Erythroblast (primary cell): Measurements from ENCODE around the gene MYBPHL.

Experiments
- DNase-seq, 2 experiments: peaks; one replicate each; lab custom pipeline; 2025; lab: John Stamatoyannopoulos, UW
- GATA1 ChIP-seq: IDR thresholded peaks from 2 replicates; pipeline ENCODE4 v1.6.1; 2011; ENCODE audit warnings: low read depth, mild to moderate bottlenecking, control low read depth, low read length, moderate library complexity
- POLR2A ChIP-seq: IDR thresholded peaks from 2 replicates; pipeline ENCODE4 v1.6.1; 2011; ENCODE audit warnings: mild to moderate bottlenecking, low read length

The MYBPHL gene

GRCh38 chr1:109251277-109252166 lies 55.3 kb downstream of the MYBPHL start:
- DNase-seq: no peak
- no peak for TF ChIP-seq POLR2A
- no peak for TF ChIP-seq GATA1

DNA sequence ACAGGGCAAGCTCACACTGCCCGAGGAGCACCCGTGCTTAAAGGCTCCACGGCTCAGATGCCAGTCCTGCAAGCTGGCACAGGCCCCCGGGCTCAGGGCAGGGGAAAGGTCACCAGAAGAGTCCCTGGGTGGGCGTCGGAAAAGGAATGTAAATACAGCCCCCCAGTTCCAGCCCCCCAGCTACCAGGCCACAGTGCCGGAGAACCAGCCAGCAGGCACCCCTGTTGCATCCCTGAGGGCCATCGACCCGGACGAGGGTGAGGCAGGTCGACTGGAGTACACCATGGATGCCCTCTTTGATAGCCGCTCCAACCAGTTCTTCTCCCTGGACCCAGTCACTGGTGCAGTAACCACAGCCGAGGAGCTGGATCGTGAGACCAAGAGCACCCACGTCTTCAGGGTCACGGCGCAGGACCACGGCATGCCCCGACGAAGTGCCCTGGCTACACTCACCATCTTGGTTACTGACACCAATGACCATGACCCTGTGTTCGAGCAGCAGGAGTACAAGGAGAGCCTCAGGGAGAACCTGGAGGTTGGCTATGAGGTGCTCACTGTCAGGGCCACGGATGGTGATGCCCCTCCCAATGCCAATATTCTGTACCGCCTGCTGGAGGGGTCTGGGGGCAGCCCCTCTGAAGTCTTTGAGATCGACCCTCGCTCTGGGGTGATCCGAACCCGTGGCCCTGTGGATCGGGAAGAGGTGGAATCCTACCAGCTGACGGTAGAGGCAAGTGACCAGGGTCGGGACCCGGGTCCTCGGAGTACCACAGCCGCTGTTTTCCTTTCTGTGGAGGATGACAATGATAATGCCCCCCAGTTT lies 56.1 kb downstream of the MYBPHL start:
- TF ChIP-seq POLR2A: no peak
- no peak for DNase-seq

DNA sequence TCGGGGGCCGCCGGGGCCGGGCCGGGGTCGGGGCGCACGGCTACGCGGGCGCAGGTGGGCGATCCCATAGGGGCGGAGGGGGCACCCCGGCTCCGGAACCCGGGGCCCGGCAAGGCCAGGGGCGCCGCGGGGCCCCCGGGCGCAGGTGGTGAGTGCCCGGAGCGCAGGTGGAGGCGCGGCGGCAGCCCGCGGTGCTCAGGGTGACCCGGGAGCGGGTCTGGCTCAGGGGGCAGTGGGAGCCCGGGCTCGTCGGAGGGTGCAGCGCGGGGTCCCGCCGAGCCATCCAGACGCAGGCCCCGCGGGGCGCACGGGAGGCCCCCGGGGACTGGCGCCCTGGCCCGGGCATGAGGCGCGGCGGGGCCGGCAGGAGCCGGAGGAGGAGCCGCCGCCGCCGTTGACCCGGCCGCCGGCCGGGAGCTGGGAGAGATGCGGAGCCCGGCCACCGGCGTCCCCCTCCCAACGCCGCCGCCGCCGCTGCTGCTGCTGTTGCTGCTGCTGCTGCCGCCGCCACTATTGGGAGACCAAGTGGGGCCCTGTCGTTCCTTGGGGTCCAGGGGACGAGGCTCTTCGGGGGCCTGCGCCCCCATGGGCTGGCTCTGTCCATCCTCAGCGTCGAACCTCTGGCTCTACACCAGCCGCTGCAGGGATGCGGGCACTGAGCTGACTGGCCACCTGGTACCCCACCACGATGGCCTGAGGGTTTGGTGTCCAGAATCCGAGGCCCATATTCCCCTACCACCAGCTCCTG lies 57.0 kb downstream of the MYBPHL start:
- no peak for TF ChIP-seq GATA1
- TF ChIP-seq POLR2A: no peak
- peak in 1 of 2 experiments; percentile 38 for DNase-seq

GRCh38 chr1:109248797-109249629 lies 57.8 kb downstream of the MYBPHL start, which contains the start of gene CELSR2:
TSS of gene CELSR2 (plus strand) at chr1:109249539. CDS start at chr1:109250080, 541 bp downstream.
- TF ChIP-seq GATA1 (no peak), POLR2A (no peak)
- peak; percentile 82 to 88 for DNase-seq

DNA sequence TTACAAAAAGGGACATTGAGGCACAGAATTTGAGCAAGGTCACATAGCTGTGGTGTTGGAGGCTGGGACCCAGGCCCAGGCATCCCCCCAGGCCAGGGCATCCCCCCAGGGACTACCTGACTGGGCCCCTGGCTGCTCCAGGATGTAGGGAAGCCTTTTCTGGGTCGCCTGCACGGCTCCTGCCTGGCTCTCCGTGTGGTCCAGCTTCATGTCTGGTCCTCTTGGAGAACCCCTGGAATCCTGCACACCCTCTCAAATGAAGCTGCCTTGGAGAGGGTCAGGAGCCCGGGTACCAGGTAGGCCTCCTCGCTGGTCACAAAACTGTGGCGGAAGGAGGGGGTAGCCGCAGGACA lies 58.4 kb downstream of the MYBPHL start:
- TF ChIP-seq GATA1: no peak
- TF ChIP-seq POLR2A: no peak
- no peak for DNase-seq

DNA sequence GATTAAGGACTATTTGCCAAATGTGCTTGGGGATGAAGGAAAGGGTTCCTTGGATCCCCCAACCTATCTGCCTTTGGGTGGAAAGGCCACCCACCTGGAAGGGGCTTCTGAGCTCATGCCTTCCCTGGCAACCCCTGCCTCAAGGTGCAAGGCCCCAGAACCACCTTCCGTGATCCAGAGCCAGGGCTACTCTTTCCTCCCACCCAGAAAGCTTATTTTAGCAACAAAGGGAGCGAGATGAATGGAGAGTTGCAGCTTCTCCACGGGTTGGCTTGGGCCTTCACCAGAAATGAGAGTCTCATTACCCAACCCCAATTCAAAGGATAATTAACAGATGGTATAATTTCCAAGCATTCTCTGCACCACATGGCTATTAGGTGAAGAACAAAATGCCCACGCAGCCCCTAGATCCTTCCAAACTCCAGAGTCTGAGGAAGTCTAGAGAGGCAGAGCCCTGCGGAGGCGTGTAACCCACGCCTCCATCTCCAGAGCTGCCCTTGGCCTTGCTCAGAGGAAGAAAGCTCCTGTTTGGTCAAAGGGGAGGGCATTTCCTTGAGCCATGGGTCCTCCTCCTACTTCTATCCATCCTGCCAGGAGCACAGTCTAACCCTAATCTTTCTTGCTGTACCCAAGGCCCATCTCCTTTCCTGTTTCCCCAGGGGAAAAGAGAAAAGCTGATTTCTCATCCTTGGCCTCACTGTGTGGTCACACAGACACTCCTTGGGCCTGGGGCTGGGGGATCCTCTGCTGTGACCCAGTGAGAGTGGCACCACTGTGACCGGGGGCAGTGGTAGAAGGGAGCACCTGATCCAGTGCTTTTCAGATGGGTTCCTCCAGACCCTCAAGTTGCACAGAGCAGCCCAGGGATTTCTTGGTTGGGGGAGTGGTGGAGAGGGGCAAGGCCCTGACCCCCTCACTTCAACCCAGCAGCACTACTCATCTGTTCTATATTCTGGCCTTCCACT lies 59.1 kb downstream of the MYBPHL start:
- TF ChIP-seq POLR2A (no peak), GATA1 (no peak)
- DNase-seq: no peak

GRCh38 chr1:109246141-109246551 lies 60.7 kb downstream of the MYBPHL start:
- DNase-seq: no peak
- TF ChIP-seq POLR2A: no peak
- TF ChIP-seq GATA1: no peak

GRCh38 chr1:109243860-109244552 lies 62.8 kb downstream of the MYBPHL start:
- DNase-seq: no peak
- TF ChIP-seq GATA1: no peak

DNA sequence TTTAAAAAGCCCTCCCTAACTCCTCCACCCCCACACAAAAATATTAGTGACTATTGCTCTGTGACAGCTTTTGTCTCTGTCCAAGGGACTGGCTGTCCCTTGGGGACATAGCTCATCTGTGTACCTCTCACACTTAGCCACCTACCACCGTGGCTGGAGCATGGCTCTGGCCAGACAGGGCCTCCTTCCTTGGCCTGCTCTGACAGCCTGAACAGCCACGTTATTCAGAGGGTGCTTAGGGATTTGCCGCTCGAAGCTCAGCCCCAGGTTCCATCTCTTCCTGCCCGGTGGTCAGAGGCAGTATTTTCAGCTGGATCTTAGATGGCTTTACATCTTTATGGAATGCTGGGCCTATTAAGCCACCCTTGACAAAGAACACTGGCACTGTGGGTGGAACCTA lies 63.6 kb downstream of the MYBPHL start:
- TF ChIP-seq GATA1 (no peak), POLR2A (no peak)
- DNase-seq: no peak

DNA sequence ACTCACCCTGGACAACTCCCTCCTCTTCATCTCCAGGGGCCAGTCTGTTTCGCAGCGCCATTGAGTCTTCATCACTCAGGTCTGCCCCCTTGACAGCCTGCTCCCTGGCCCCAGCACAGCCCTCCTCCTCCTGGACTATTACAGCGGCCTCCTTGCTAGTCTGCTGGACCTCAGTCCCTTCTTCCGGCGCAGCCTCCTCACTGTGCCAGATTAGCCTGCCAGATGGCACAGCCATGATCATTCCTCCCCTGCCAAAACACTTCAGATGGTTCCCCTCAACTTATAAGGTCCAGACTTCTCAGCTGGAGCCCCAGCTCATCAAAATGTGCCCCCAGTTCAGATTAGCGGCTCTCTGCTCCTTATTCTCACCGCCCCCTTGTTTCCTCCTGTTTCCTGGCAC lies 64.4 kb downstream of the MYBPHL start:
- DNase-seq: no peak
- TF ChIP-seq GATA1: no peak
- no peak for TF ChIP-seq POLR2A
